ENCODE measurements around the gene ATP8B3.

ATP8B3 gene

GRCh38 chr19:1858412-1859081 is 46.5 kb upstream of the ATP8B3 start:
- TF ChIP-seq CTCF (conservative IDR thresholded peaks at IDR 0.05; ENCODE audit: control insufficient read depth, insufficient read depth, low read depth, low read length) = no peak
- no peak overlapping the region for H3K4me3 ChIP-seq (ENCODE audit: control insufficient read depth, low read depth, low read length)
- DNase-seq (ENCODE audit: low read depth) = no peak

GRCh38 chr19:1857648-1858326 is 45.7 kb upstream of the ATP8B3 start:
- TF ChIP-seq CTCF (conservative IDR thresholded peaks at IDR 0.05; ENCODE audit: control insufficient read depth, insufficient read depth, low read depth, low read length) = no peak
- DNase-seq (ENCODE audit: low read depth) = no peak
- H3K4me3 ChIP-seq (ENCODE audit: control insufficient read depth, low read depth, low read length) = no peak overlapping the region

- peak overlapping the region; percentile 33 for H3K4me3 ChIP-seq (ENCODE audit: control insufficient read depth, low read depth, low read length)
- TF ChIP-seq CTCF (conservative IDR thresholded peaks at IDR 0.05; ENCODE audit: control insufficient read depth, insufficient read depth, low read depth, low read length) = no peak
- DNase-seq (ENCODE audit: low read depth) = peak; percentile 82
Observed at GRCh38 chr19:1856698-1857603, 44.9 kb upstream of the ATP8B3 start.

GRCh38 chr19:1856345-1856697 is 44.2 kb upstream of the ATP8B3 start:
- no peak for TF ChIP-seq CTCF (conservative IDR thresholded peaks at IDR 0.05; ENCODE audit: control insufficient read depth, insufficient read depth, low read depth, low read length)
- no peak for DNase-seq (ENCODE audit: low read depth)
- no peak overlapping the region for H3K4me3 ChIP-seq (ENCODE audit: control insufficient read depth, low read depth, low read length)

GRCh38 chr19:1855828-1856255 is 43.8 kb upstream of the ATP8B3 start:
- H3K4me3 ChIP-seq (ENCODE audit: control insufficient read depth, low read depth, low read length) = no peak overlapping the region
- no peak for TF ChIP-seq CTCF (conservative IDR thresholded peaks at IDR 0.05; ENCODE audit: control insufficient read depth, insufficient read depth, low read depth, low read length)
- DNase-seq (ENCODE audit: low read depth) = no peak

GRCh38 chr19:1855040-1855827 is 43.2 kb upstream of the ATP8B3 start:
- peak; percentile 65 for DNase-seq (ENCODE audit: low read depth)
- H3K4me3 ChIP-seq (ENCODE audit: control insufficient read depth, low read depth, low read length) = no peak overlapping the region
- TF ChIP-seq CTCF (conservative IDR thresholded peaks at IDR 0.05; ENCODE audit: control insufficient read depth, insufficient read depth, low read depth, low read length) = no peak

Measured in fibroblast of mammary gland (primary cell).